Hepatocyte (in vitro differentiated cells): ENCODE measurements around the gene WDR62.

Source experiments
- EZH2phosphoT487 ChIP-seq: fragments of 200-600 bp; sonication (generic); IDR thresholded peaks from one replicate; pipeline ENCODE4 v1.6.1; 2018; ENCODE audit warnings: antibody characterized with exemption, mild to moderate bottlenecking, low read depth, moderate library complexity; ENCODE audit not compliant: unreplicated experiment, severe bottlenecking
- TF ChIP-seq, protein P1 (sequence below): fragments of 200-600 bp; sonication (generic); IDR thresholded peaks from 2 replicates; pipeline ENCODE4 v1.5.1; 2016; ENCODE audit warnings: antibody characterized with exemption, mild to moderate bottlenecking; ENCODE audit not compliant: poor library complexity

DNA sequence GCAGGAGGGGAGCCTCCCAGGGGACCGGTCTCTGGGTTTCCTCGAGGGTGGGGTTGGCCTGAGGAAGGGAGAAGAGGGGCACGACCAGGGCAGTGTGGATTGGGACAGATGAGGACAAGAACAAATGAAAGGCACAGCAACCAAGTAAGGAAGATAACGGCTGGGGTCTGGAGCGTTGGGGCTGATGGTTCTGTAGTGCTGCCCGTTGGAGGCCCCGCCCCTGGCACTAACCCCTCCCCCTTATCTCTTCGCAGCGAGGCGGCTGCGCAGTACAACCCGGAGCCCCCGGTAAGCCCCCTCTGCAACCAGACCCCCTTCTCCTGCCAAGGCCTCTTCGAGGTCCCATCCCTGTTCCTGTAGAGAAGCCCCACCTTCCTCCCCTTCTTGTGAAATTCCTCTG, 87.3 kb downstream of the WDR62 start:
- TF ChIP-seq, protein P1, sequence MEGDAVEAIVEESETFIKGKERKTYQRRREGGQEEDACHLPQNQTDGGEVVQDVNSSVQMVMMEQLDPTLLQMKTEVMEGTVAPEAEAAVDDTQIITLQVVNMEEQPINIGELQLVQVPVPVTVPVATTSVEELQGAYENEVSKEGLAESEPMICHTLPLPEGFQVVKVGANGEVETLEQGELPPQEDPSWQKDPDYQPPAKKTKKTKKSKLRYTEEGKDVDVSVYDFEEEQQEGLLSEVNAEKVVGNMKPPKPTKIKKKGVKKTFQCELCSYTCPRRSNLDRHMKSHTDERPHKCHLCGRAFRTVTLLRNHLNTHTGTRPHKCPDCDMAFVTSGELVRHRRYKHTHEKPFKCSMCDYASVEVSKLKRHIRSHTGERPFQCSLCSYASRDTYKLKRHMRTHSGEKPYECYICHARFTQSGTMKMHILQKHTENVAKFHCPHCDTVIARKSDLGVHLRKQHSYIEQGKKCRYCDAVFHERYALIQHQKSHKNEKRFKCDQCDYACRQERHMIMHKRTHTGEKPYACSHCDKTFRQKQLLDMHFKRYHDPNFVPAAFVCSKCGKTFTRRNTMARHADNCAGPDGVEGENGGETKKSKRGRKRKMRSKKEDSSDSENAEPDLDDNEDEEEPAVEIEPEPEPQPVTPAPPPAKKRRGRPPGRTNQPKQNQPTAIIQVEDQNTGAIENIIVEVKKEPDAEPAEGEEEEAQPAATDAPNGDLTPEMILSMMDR = no peak
- TF ChIP-seq EZH2phosphoT487 = no peak
